Mesenchymal stem cell (in vitro differentiated cells and primary cell): Measurements from ENCODE around the gene MSRB3.
A peak's percentile ranks its signal among the peaks of the same experiment; 100 is the strongest.

Experiments
- DNase-seq: peaks from one replicate; pipeline ENCODE4 v3.0.0-alpha.2; 2013
- H2AFZ ChIP-seq: one replicate; pipeline ENCODE4 v1.6.1; 2013; ENCODE audit warnings: low read depth, mild to moderate bottlenecking, control low read depth, inconsistent platforms, low read length, moderate library complexity
- H2AK5ac ChIP-seq: 2 replicates; pipeline ENCODE4 v1.6.1; 2013; ENCODE audit warnings: low read length, moderate library complexity, mild to moderate bottlenecking, inconsistent platforms; ENCODE audit not compliant: severe bottlenecking
- H2BK120ac ChIP-seq: one replicate; pipeline ENCODE4 v1.6.1; 2013; ENCODE audit warnings: low read depth, mild to moderate bottlenecking, inconsistent platforms, low read length, moderate library complexity
- H2BK12ac ChIP-seq, 2 experiments: one replicate each; pipeline ENCODE4 v1.6.1; 2013; ENCODE audit warnings: inconsistent platforms in 2 of 2, low read length in 2 of 2, mild to moderate bottlenecking in 2 of 2, moderate library complexity in 2 of 2, control low read depth in 1 of 2
- H2BK15ac ChIP-seq: one replicate; pipeline ENCODE4 v1.6.1; 2013; ENCODE audit warnings: mild to moderate bottlenecking, low read depth, inconsistent platforms; ENCODE audit not compliant: poor library complexity, severe bottlenecking
- H2BK5ac ChIP-seq: 2 replicates; pipeline ENCODE4 v1.6.1; 2013; ENCODE audit warnings: low read depth, mild to moderate bottlenecking, low read length, control low read depth, inconsistent platforms; ENCODE audit not compliant: poor library complexity, severe bottlenecking
- H3K14ac ChIP-seq, 2 experiments: one replicate each; pipeline ENCODE4 v1.6.1; 2013; ENCODE audit warnings: inconsistent platforms in 2 of 2, low read length in 2 of 2, control low read depth in 1 of 2, mild to moderate bottlenecking in 1 of 2, moderate library complexity in 1 of 2
- H3K18ac ChIP-seq, 2 experiments: one replicate each; pipeline ENCODE4 v1.6.1; 2013; ENCODE audit warnings: inconsistent platforms in 2 of 2, low read length in 2 of 2, control low read depth in 1 of 2, low read depth in 1 of 2, mild to moderate bottlenecking in 1 of 2
- H3K23ac ChIP-seq, 2 experiments: one replicate each; pipeline ENCODE4 v1.6.1; 2013; ENCODE audit warnings: inconsistent platforms in 2 of 2, low read length in 2 of 2, mild to moderate bottlenecking in 2 of 2, moderate library complexity in 2 of 2, control low read depth in 1 of 2
- H3K27ac ChIP-seq: 2 replicates; pipeline ENCODE4 v1.5.1; 2013; ENCODE audit warnings: mild to moderate bottlenecking, moderate library complexity, low read length, control low read depth, inconsistent platforms; ENCODE audit not compliant: poor library complexity, severe bottlenecking
- H3K27me3 ChIP-seq, 2 experiments: 2 replicates each; pipeline versions ENCODE4 v1.6.1 to v1.7.0; 2013; ENCODE audit warnings: low read length in 2 of 2, mild to moderate bottlenecking in 2 of 2, moderate library complexity in 2 of 2, control low read depth in 1 of 2, inconsistent platforms in 1 of 2; ENCODE audit not compliant: control insufficient read depth in 1 of 2, insufficient read depth in 1 of 2
- H3K36me3 ChIP-seq, 2 experiments: 2 replicates each; pipeline versions ENCODE4 v1.6.1 to v1.7.0; 2013; ENCODE audit warnings: low read length in 2 of 2, control low read depth in 1 of 2, inconsistent platforms in 1 of 2, low read depth in 1 of 2, mild to moderate bottlenecking in 1 of 2; ENCODE audit not compliant: insufficient read depth in 2 of 2, control insufficient read depth in 1 of 2
- H3K4ac ChIP-seq, 2 experiments: one replicate each; pipeline ENCODE4 v1.6.1; 2013; ENCODE audit warnings: inconsistent platforms in 2 of 2, low read length in 2 of 2, mild to moderate bottlenecking in 2 of 2, moderate library complexity in 2 of 2, control low read depth in 1 of 2, low read depth in 1 of 2
- H3K4me1 ChIP-seq: 2 replicates; pipeline ENCODE4 v1.6.1; 2013; ENCODE audit warnings: low read depth, low read length, control low read depth; ENCODE audit not compliant: control insufficient read depth, insufficient read depth
- H3K4me2 ChIP-seq: 2 replicates; pipeline ENCODE4 v1.6.1; 2013; ENCODE audit warnings: low read length, mild to moderate bottlenecking, inconsistent platforms; ENCODE audit not compliant: poor library complexity, severe bottlenecking
- H3K4me3 ChIP-seq, 2 experiments: 2 replicates each; pipeline versions ENCODE4 v1.5.1 to v1.7.0; 2013; ENCODE audit warnings: low read length in 2 of 2, mild to moderate bottlenecking in 2 of 2, control low read depth in 1 of 2, low read depth in 1 of 2; ENCODE audit not compliant: insufficient read depth in 1 of 2
- H3K79me1 ChIP-seq: replicated peaks from 2 replicates; pipeline ENCODE4 v1.6.1; 2013; ENCODE audit warnings: mild to moderate bottlenecking, control low read depth, low read length, inconsistent platforms; ENCODE audit not compliant: poor library complexity, severe bottlenecking
- H3K9ac ChIP-seq: 2 replicates; pipeline ENCODE4 v1.7.0; 2013; ENCODE audit warnings: mild to moderate bottlenecking, low read length, moderate library complexity
- H3K9me3 ChIP-seq: 2 replicates; pipeline ENCODE4 v1.7.0; 2013; ENCODE audit warnings: mild to moderate bottlenecking, low read length; ENCODE audit not compliant: control insufficient read depth
- H4K8ac ChIP-seq: one replicate; pipeline ENCODE4 v1.6.1; 2013; ENCODE audit warnings: inconsistent platforms, mild to moderate bottlenecking, low read length, moderate library complexity
- H4K91ac ChIP-seq: one replicate; pipeline ENCODE4 v1.6.1; 2013; ENCODE audit warnings: mild to moderate bottlenecking, low read length, inconsistent platforms
- WGBS: methylation state at CpG from one replicate; pipeline ENCODE4 v1.1.7; 2013; ENCODE audit warnings: mixed read lengths; 5-methylcytosine and 5-hydroxymethylcytosine counted together

MSRB3 gene

DNA sequence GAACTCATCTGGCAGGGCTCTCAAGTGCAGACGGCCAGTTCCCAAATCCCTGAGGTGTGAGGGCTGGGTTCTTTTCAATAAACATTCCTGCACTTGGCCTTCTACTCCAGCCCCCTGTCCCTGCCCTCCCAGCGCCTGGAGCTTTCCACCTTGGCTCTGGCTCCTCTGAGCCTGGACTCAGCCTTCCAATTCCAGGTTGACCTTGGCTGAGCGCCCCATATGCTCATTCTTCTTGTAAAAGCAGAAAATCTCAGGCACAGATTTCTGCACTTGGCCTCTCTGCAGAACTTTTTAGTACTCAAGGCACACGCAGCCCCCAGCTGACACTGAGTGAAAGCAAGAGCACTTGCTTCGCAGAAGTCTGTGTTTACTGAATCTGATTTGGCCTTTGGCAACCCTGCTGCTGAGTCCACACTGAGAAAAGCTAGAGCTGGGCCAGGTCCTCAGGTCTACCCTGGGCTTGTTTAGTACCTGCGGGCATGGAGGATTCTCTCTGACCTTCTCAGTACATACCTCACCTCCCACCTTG, 222.7 kb downstream of the MSRB3 start:
- no peak overlapping the region for H3K27ac ChIP-seq
- 58% methylated on average over 6 of the region's 6 CpGs for WGBS
- no peak overlapping the region for H2BK5ac ChIP-seq
- peak overlapping the region; percentile 22 for H4K8ac ChIP-seq
- H2BK15ac ChIP-seq: no peak overlapping the region
- H3K23ac ChIP-seq: no peak overlapping the region
- no peaks in the 10 kb centered on the region for H3K79me1 ChIP-seq
- H3K4me3 ChIP-seq: peak overlapping the region in 1 of 2 experiments; percentile 16
- no peak overlapping the region for H2BK120ac ChIP-seq
- H2AK5ac ChIP-seq: no peak overlapping the region
- H2BK12ac ChIP-seq: peak overlapping the region in 1 of 2 experiments; percentile 15
- H3K14ac ChIP-seq: no peak overlapping the region
- H3K9ac ChIP-seq: no peak overlapping the region
- H3K36me3 ChIP-seq: no peaks in the 10 kb centered on the region
- H3K4me1 ChIP-seq: peaks cover 8% of the 10 kb centered on the region
- H2AFZ ChIP-seq: no peak overlapping the region
- no peak overlapping the region for H3K4ac ChIP-seq
- H3K4me2 ChIP-seq: no peak overlapping the region
- peak; percentile 22 for DNase-seq
- H4K91ac ChIP-seq: no peak overlapping the region
- H3K18ac ChIP-seq: no peak overlapping the region
- no peaks in the 10 kb centered on the region for H3K9me3 ChIP-seq
- H3K27me3 ChIP-seq: peaks cover 0 to 3% of the 10 kb centered on the region in 2 experiments

- Histone ChIP-seq H3K4ac (no peak overlapping the region), H2BK12ac (no peak overlapping the region), H3K27ac (no peak overlapping the region), H3K4me2 (no peak overlapping the region), H2BK5ac (no peak overlapping the region), H3K18ac (no peak overlapping the region), H4K91ac (no peak overlapping the region), H3K27me3 (peaks cover 0 to 4% of the 10 kb centered on the region in 2 experiments), H2AK5ac (no peak overlapping the region), H3K9ac (no peak overlapping the region), H3K36me3 (no peaks in the 10 kb centered on the region), H3K4me3 (no peak overlapping the region), H3K79me1 (no peaks in the 10 kb centered on the region), H3K14ac (no peak overlapping the region), H3K4me1 (peaks cover 5% of the 10 kb centered on the region), H2BK120ac (no peak overlapping the region), H2AFZ (no peak overlapping the region), H3K9me3 (no peaks in the 10 kb centered on the region), H3K23ac (no peak overlapping the region), H4K8ac (no peak overlapping the region), H2BK15ac (no peak overlapping the region)
- DNase-seq: no peak
- 93% methylated on average over 3 of the region's 5 CpGs for WGBS
Observed at GRCh38 chr12:65501935-65502334, 223.5 kb downstream of the MSRB3 start.

- Histone ChIP-seq H4K91ac (no peak overlapping the region), H2AFZ (no peak overlapping the region), H2AK5ac (no peak overlapping the region), H3K9me3 (no peaks in the 10 kb centered on the region), H4K8ac (no peak overlapping the region), H3K18ac (no peak overlapping the region), H3K27ac (no peak overlapping the region), H2BK5ac (no peak overlapping the region), H2BK12ac (no peak overlapping the region), H3K14ac (no peak overlapping the region), H3K36me3 (no peaks in the 10 kb centered on the region), H2BK15ac (no peak overlapping the region), H3K23ac (no peak overlapping the region), H3K27me3 (peaks cover 0 to 12% of the 10 kb centered on the region in 2 experiments), H3K4me3 (no peak overlapping the region), H3K4ac (no peak overlapping the region), H3K4me2 (no peak overlapping the region), H3K79me1 (no peaks in the 10 kb centered on the region), H2BK120ac (no peak overlapping the region), H3K4me1 (peaks cover 5% of the 10 kb centered on the region), H3K9ac (no peak overlapping the region)
- no CpG with 5 or more reads among the region's 1 CpG for whole genome bisulfite sequencing
- no peak for DNase-seq
Observed at GRCh38 chr12:65504417-65504816, 225.9 kb downstream of the MSRB3 start.

DNA sequence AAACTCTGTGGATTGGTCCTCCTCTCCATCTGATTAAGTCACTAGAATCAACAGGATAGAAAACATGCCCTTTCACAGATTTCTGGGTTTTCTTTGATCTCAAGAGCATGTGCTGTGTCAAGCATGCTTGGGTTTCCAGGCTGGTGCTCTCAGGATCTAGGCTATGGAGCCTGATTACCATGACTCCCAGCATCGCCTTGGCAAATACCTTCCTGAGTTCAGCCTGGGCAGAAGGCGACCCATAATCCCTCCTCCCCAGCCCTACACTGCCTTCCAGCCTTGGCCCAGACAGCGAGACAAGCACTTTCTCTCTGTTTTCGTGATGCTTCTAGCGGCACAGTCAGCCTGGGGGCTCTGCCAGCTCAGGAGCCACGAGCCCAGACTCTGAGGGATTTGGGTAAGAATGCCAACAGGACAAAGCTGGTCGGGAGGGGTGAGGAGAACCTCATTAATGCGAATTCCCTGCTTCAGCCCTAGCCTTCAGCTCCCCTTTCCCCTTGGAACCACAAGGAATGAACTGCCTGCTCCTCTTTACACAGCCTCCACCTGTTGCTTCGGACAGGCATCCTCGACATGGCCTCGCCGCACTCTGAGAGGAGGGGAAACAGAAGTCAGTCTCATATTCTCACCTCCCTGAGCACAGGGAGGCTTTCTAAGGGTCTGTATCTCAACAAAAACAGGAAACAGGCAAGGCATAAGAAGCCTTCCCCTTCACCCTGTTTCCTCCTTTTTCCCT, 227.1 kb downstream of the MSRB3 start:
- no peak overlapping the region for H4K91ac ChIP-seq
- H4K8ac ChIP-seq: no peak overlapping the region
- H2BK120ac ChIP-seq: no peak overlapping the region
- no peak overlapping the region for H2BK12ac ChIP-seq
- H3K23ac ChIP-seq: no peak overlapping the region
- H3K9me3 ChIP-seq: no peaks in the 10 kb centered on the region
- no peak overlapping the region for H3K4me3 ChIP-seq
- no peak overlapping the region for H2BK5ac ChIP-seq
- no peak overlapping the region for H2BK15ac ChIP-seq
- H3K36me3 ChIP-seq: no peaks in the 10 kb centered on the region
- DNase-seq: no peak
- H2AFZ ChIP-seq: no peak overlapping the region
- peak overlapping the region in 1 of 2 experiments; percentile 72 for H3K18ac ChIP-seq
- no peak overlapping the region for H3K4me2 ChIP-seq
- H2AK5ac ChIP-seq: no peak overlapping the region
- no peak overlapping the region for H3K9ac ChIP-seq
- no peaks in the 10 kb centered on the region for H3K79me1 ChIP-seq
- H3K14ac ChIP-seq: peak overlapping the region in 1 of 2 experiments; percentile 36
- H3K4ac ChIP-seq: no peak overlapping the region
- peaks cover 0 to 12% of the 10 kb centered on the region in 2 experiments for H3K27me3 ChIP-seq
- WGBS: 95% methylated on average over 11 of the region's 12 CpGs
- no peak overlapping the region for H3K27ac ChIP-seq
- peaks cover 5% of the 10 kb centered on the region for H3K4me1 ChIP-seq
